ENCODE measurements around the gene LIFR. TPM values are rescaled to one million over a fixed set of nuclear protein-coding genes. Genes with fewer than 3 reads are reported as not detected.

The LIFR gene
- total RNA-seq, 1 experiment from 2014 or later = 47.9 TPM

DNA sequence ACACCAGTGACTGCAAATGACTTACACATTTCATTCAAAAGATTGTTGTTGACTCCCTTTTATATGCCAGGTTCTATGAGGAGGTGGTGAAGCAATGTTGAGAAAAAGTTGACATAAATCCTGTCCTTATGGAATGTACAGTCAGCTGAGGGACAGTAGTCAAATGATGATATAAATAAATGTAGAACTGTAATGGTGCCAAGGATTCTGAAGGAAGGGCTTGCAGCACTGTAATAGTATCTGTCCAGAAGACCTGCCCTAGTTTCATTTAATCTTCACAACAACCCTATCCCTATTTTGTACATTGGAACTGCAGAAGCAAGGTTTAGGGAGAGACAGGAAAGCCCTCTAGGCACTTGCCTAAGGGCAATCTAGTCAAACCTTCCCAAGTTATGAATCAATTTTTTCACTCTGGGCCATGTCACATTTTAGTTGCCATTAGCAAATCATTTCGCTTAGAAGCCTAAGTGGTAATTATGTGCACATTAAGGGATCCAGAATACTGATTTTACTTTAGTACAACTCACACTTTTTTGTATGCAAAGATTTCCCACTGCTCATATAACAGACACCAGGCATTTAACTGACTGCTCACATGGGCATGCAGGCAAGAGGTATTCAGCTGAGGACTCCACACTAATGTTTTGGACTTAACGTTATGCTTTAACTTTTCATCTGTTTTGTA is 34.5 kb upstream of the LIFR start:
- no peaks in the 10 kb centered on the region for H3K4me1 ChIP-seq (ENCODE audit: insufficient read depth, low read length, poor library complexity, severe bottlenecking)
- no peaks in the 10 kb centered on the region for H3K27me3 ChIP-seq (replicated peaks; ENCODE audit: insufficient read depth, low read depth, low read length, poor library complexity)
- no peaks in the 10 kb centered on the region for H3K9me3 ChIP-seq (ENCODE audit: low read depth, low read length, poor library complexity, severe bottlenecking)
- BruUV-seq (replicated peaks) = no TSS peak
- DNase-seq (ENCODE audit: low spot score) = no peak
- TF ChIP-seq CTCF (conservative IDR thresholded peaks at IDR 0.05; ENCODE audit: low read depth, low read length) = no peak
- no peak for TF ChIP-seq EZH2 (IDR thresholded peaks at IDR 0.05; ENCODE audit: borderline replicate concordance, low read depth, low read length, poor library complexity, severe bottlenecking)
- ChIA-PET POLR2A (ENCODE audit: low non-redundant PET) (no interaction called here), CTCF (no interaction called here)
- no peak overlapping the region for H3K4me3 ChIP-seq (ENCODE audit: low read depth, low read length, poor library complexity, severe bottlenecking)
- intact Hi-C loops (cut with micrococcal nuclease; ENCODE audit: unreplicated experiment) = no loop called here
- no peaks in the 10 kb centered on the region for H3K36me3 ChIP-seq (ENCODE audit: insufficient read depth, low read length, poor library complexity, severe bottlenecking)
- H3K27ac ChIP-seq (ENCODE audit: low read depth, low read length, poor library complexity, severe bottlenecking) = no peak overlapping the region

- H3K36me3 ChIP-seq (ENCODE audit: insufficient read depth, low read length, poor library complexity, severe bottlenecking) = no peaks in the 10 kb centered on the region
- H3K27ac ChIP-seq (ENCODE audit: low read depth, low read length, poor library complexity, severe bottlenecking) = no peak overlapping the region
- DNase-seq (ENCODE audit: low spot score) = no peak
- intact Hi-C loops (cut with micrococcal nuclease; ENCODE audit: unreplicated experiment) = no loop called here
- H3K27me3 ChIP-seq (replicated peaks; ENCODE audit: insufficient read depth, low read depth, low read length, poor library complexity) = no peaks in the 10 kb centered on the region
- ChIA-PET CTCF (no interaction called here), POLR2A (ENCODE audit: low non-redundant PET) (no interaction called here)
- BruUV-seq (replicated peaks) = no TSS peak
- no peaks in the 10 kb centered on the region for H3K4me1 ChIP-seq (ENCODE audit: insufficient read depth, low read length, poor library complexity, severe bottlenecking)
- H3K4me3 ChIP-seq (ENCODE audit: low read depth, low read length, poor library complexity, severe bottlenecking) = no peak overlapping the region
- no peaks in the 10 kb centered on the region for H3K9me3 ChIP-seq (ENCODE audit: low read depth, low read length, poor library complexity, severe bottlenecking)
- TF ChIP-seq CTCF (conservative IDR thresholded peaks at IDR 0.05; ENCODE audit: low read depth, low read length) (no peak), EZH2 (IDR thresholded peaks at IDR 0.05; ENCODE audit: borderline replicate concordance, low read depth, low read length, poor library complexity, severe bottlenecking) (no peak)
These were observed 33.2 kb upstream of the LIFR start for GRCh38 chr5:38589629-38590028.

- ChIA-PET CTCF (no interaction called here), POLR2A (ENCODE audit: low non-redundant PET) (no interaction called here)
- no TSS peak for BruUV-seq (replicated peaks)
- no peaks in the 10 kb centered on the region for H3K27me3 ChIP-seq (replicated peaks; ENCODE audit: insufficient read depth, low read depth, low read length, poor library complexity)
- no peaks in the 10 kb centered on the region for H3K9me3 ChIP-seq (ENCODE audit: low read depth, low read length, poor library complexity, severe bottlenecking)
- H3K4me3 ChIP-seq (ENCODE audit: low read depth, low read length, poor library complexity, severe bottlenecking) = no peak overlapping the region
- intact Hi-C loops (cut with micrococcal nuclease; ENCODE audit: unreplicated experiment) = no loop called here
- DNase-seq (ENCODE audit: low spot score) = no peak
- no peaks in the 10 kb centered on the region for H3K36me3 ChIP-seq (ENCODE audit: insufficient read depth, low read length, poor library complexity, severe bottlenecking)
- no peak for TF ChIP-seq EZH2 (IDR thresholded peaks at IDR 0.05; ENCODE audit: borderline replicate concordance, low read depth, low read length, poor library complexity, severe bottlenecking)
- TF ChIP-seq CTCF (conservative IDR thresholded peaks at IDR 0.05; ENCODE audit: low read depth, low read length) = no peak
- H3K4me1 ChIP-seq (ENCODE audit: insufficient read depth, low read length, poor library complexity, severe bottlenecking) = no peaks in the 10 kb centered on the region
- H3K27ac ChIP-seq (ENCODE audit: low read depth, low read length, poor library complexity, severe bottlenecking) = no peak overlapping the region
These were observed 29.4 kb upstream of the LIFR start for GRCh38 chr5:38585816-38586215.

Measured in A673 (cell line).